ENCODE data around the gene TRAIP. TPM values are rescaled to one million over a fixed set of nuclear protein-coding genes. Genes with fewer than 3 reads are reported as not detected.

TRAIP gene
- total RNA-seq, 6 experiments from 2014 or later = 3.4 to 7.5 (median 6.3) TPM

GRCh38 chr3:49799105-49799504, 57.3 kb downstream of the TRAIP start:
- peaks cover 23% of the 10 kb centered on the region for H3K4me1 Mint-ChIP-seq (ENCODE audit: low read depth)
- DNase-seq = no peak
- TF ChIP-seq CTCF (IDR thresholded peaks at IDR 0.05) = no peak

DNA sequence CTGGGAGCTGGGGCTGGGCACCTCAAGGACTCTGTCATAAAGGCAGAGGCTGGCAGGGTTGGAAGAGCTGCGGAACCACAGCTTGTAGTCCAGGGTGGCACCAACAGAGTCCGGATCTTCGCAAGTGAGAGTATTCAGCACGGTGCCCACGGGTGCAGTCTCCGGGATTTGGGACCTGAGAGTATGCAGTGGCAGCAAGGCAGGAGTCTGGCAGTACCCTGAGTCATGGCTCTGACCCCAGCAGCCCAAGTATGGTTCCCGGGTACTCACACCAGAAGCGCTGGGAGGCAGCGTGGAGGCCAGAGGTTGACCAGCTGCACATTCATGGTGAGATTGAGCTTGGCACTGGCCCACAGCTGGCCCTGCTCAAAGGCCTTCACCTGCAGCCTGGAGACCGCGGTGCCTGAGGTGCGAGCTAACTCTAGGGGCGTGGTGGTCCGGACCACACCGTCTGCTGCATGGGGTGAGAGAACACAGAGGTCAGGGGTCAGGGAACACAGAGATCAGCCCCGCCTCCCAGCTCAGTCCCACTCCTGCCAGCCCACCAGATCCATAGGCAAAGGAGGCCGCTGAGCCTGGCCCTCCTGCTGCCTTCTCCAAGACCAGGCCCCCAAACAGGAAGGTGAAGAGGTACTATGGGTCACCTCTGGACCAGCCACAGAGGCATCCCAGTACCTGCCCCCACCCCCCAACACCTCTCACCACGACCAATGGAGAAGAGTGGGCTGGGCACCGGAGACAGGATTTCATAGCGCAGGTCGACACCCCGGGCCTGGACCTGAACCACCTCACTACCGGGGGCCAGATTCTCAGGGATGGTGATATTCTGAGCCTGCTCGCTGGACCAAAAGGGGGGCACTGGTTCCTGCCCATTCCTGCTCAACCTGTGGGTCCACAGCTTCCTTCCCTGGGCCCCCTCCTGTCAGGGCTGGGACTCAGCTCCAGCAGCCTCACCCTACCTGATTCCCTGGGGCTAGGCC, 61.1 kb downstream of the TRAIP start:
- DNase-seq = no peak
- Mint-ChIP-seq H3K4me3 (no peak overlapping the region), H3K9me3 (no peaks in the 10 kb centered on the region), H3K36me3 (ENCODE audit: low read depth) (no peaks in the 10 kb centered on the region), H3K27me3 (ENCODE audit: insufficient read depth) (peaks cover 5% of the 10 kb centered on the region), H3K4me1 (ENCODE audit: low read depth) (peaks cover 29% of the 10 kb centered on the region), H3K27ac (no peak overlapping the region)
- TF ChIP-seq CTCF (IDR thresholded peaks at IDR 0.05) = no peak

More at GRCh38 chr3:49799105-49799504, 57.3 kb downstream of the TRAIP start:
- Mint-ChIP-seq H3K27ac (peak overlapping the region; percentile 87), H3K27me3 (ENCODE audit: insufficient read depth) (peaks cover 5% of the 10 kb centered on the region), H3K4me3 (no peak overlapping the region), H3K9me3 (no peaks in the 10 kb centered on the region), H3K36me3 (ENCODE audit: low read depth) (no peaks in the 10 kb centered on the region)

GRCh38 chr3:49794431-49794830, 61.9 kb downstream of the TRAIP start:
- Mint-ChIP-seq H3K4me3 (no peak overlapping the region), H3K4me1 (ENCODE audit: low read depth) (peaks cover 22% of the 10 kb centered on the region), H3K27ac (no peak overlapping the region), H3K27me3 (ENCODE audit: insufficient read depth) (peaks cover 5% of the 10 kb centered on the region), H3K36me3 (ENCODE audit: low read depth) (no peaks in the 10 kb centered on the region), H3K9me3 (no peaks in the 10 kb centered on the region)
- no peak for TF ChIP-seq CTCF (IDR thresholded peaks at IDR 0.05)
- no peak for DNase-seq

DNA sequence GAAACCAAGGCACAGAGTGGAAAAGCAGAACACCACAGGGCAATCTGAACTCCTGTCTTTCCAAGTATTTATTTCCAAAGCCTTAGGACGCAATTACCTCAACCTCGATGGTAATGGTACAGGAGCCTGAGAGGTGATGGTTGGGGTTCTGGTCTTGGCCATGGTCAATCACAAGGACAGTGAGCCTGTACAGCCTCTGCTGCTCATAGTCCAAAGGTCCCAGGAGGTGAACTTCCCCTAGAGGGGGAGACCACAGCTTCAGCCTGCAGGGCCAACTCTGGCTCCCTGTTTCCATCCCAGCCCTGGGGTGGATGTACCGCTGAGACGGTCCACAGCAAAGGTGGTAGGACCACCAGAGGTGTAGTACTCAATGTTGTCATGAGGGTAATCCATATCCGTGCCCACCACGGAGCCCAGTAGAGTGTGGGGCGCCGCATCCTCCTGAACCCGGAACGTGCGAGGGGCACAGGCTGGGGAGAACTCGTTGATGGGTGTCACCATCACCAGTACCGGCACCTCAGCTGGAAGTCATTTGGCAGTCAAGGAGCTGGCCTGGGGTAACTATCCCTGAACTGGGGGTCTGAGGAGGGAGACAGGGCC, 62.8 kb downstream of the TRAIP start:
- no peak for DNase-seq
- H3K4me3 Mint-ChIP-seq = no peak overlapping the region
- H3K27ac Mint-ChIP-seq = no peak overlapping the region
- H3K4me1 Mint-ChIP-seq (ENCODE audit: low read depth) = peaks cover 16% of the 10 kb centered on the region
- H3K27me3 Mint-ChIP-seq (ENCODE audit: insufficient read depth) = peaks cover 5% of the 10 kb centered on the region
- no peaks in the 10 kb centered on the region for H3K9me3 Mint-ChIP-seq
- TF ChIP-seq CTCF (IDR thresholded peaks at IDR 0.05) = no peak
- no peaks in the 10 kb centered on the region for H3K36me3 Mint-ChIP-seq (ENCODE audit: low read depth)

DNA sequence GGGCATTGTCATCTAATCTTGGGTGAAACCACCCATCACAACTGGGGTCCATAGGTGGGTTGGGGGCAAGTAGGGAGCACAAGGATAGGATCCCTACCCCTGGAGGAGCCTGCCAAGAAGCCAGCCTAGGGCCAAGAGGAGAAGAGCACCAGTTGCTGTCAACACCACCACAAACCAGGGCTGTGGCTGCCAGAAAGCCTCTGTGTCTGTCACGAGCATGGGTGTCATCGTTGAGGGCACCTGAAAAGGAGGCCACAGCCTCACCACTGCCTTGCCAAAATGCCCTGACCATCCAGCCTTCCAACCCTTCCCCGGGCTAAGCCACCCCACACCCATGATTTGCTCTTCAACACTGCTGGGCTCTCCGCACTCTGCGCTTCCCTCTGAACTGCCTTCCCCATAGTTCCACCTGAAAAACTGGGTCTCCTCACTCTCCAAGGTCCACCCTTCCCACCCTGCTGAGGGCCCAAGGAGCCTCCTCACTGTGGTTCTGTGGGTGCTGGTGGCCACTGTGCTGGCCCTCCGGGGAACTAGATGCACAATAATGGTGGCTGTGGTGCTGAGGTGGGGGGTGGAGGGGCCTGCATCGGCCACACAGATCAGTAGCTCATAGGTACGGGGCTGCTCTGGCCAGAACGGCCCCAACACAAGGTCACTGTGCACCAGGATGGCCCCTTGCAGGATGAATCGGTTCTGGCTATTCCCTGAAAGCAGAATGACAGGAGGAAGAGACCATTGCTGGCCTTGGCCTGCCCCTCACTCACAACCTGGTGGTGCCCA, 63.8 kb downstream of the TRAIP start:
- H3K9me3 Mint-ChIP-seq = no peaks in the 10 kb centered on the region
- H3K27me3 Mint-ChIP-seq (ENCODE audit: insufficient read depth) = peaks cover 5% of the 10 kb centered on the region
- no peak overlapping the region for H3K4me3 Mint-ChIP-seq
- H3K27ac Mint-ChIP-seq = no peak overlapping the region
- TF ChIP-seq CTCF (IDR thresholded peaks at IDR 0.05) = no peak
- H3K4me1 Mint-ChIP-seq (ENCODE audit: low read depth) = peaks cover 16% of the 10 kb centered on the region
- DNase-seq = no peak
- no peaks in the 10 kb centered on the region for H3K36me3 Mint-ChIP-seq (ENCODE audit: low read depth)
